Measurements from ENCODE around the gene AADACL2.

DNA sequence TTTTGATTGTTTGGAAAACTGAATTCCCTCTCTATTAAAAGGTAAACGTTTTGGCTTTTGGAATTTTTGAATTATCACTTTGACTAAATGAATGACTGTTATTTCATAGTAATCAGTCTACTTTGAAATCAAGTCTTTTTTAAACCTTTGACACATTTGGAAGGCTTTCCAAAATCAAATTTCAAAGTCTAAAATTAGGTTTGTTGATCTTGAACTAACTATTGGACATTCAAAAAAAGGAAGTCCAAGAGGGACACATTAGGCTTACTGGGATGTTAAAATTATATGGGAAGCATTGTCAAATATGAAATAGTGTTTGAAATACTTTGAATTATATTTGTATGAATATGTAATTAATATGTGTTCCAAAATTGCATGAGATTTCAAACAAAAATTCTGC lies 45.2 kb upstream of the AADACL2 start:
- TF ChIP-seq, protein P1, sequence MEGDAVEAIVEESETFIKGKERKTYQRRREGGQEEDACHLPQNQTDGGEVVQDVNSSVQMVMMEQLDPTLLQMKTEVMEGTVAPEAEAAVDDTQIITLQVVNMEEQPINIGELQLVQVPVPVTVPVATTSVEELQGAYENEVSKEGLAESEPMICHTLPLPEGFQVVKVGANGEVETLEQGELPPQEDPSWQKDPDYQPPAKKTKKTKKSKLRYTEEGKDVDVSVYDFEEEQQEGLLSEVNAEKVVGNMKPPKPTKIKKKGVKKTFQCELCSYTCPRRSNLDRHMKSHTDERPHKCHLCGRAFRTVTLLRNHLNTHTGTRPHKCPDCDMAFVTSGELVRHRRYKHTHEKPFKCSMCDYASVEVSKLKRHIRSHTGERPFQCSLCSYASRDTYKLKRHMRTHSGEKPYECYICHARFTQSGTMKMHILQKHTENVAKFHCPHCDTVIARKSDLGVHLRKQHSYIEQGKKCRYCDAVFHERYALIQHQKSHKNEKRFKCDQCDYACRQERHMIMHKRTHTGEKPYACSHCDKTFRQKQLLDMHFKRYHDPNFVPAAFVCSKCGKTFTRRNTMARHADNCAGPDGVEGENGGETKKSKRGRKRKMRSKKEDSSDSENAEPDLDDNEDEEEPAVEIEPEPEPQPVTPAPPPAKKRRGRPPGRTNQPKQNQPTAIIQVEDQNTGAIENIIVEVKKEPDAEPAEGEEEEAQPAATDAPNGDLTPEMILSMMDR (IDR thresholded peaks at IDR 0.05): no peak
- no peak for TF ChIP-seq EZH2 (IDR thresholded peaks at IDR 0.05; ENCODE audit: borderline replicate concordance, insufficient read depth, low read depth, low read length, poor library complexity, severe bottlenecking)

All from B cell (primary cell).